KMS-11 (cell line): ENCODE measurements around the gene ADGRF4.

Experiments used
- H2AFZ ChIP-seq: fragments of 200-600 bp; sonication (generic); 2 replicates; pipeline ENCODE4 v1.6.1; 2016; ENCODE audit warnings: antibody characterized with exemption, mixed run types, low read depth
- H3K27ac ChIP-seq: fragments of 200-600 bp; sonication (generic); 2 replicates; pipeline ENCODE4 v1.6.1; 2016; ENCODE audit warnings: mild to moderate bottlenecking, mixed run types
- H3K27me3 ChIP-seq: fragments of 200-600 bp; sonication (generic); 2 replicates; pipeline ENCODE4 v1.6.1; 2017; ENCODE audit warnings: mild to moderate bottlenecking, low read depth, mixed run types, moderate library complexity; ENCODE audit not compliant: insufficient read depth
- H3K36me3 ChIP-seq: fragments of 200-600 bp; sonication (generic); 2 replicates; pipeline ENCODE4 v1.6.1; 2017; ENCODE audit warnings: mild to moderate bottlenecking, mixed run types; ENCODE audit not compliant: insufficient read depth
- H3K4me1 ChIP-seq: fragments of 200-600 bp; sonication (generic); 2 replicates; pipeline ENCODE4 v1.6.1; 2016; ENCODE audit warnings: mild to moderate bottlenecking, low read depth, mixed run types; ENCODE audit not compliant: poor library complexity, severe bottlenecking
- H3K4me2 ChIP-seq: fragments of 200-600 bp; sonication (generic); 2 replicates; pipeline ENCODE4 v1.7.0; 2016; ENCODE audit warnings: mild to moderate bottlenecking, mixed run types
- H3K4me3 ChIP-seq: fragments of 200-600 bp; sonication (generic); IDR thresholded peaks from 2 replicates; pipeline ENCODE4 v1.6.1; 2017; ENCODE audit warnings: low read depth, low read length, mixed read lengths; ENCODE audit not compliant: insufficient read depth
- H3K79me2 ChIP-seq: fragments of 200-600 bp; sonication (generic); 2 replicates; pipeline ENCODE4 v1.6.1; 2016; ENCODE audit warnings: low read depth, mixed run types; ENCODE audit not compliant: insufficient read depth
- H3K9ac ChIP-seq: fragments of 200-600 bp; sonication (generic); 2 replicates; pipeline ENCODE4 v1.6.1; 2016; ENCODE audit warnings: mild to moderate bottlenecking, mixed run types
- H4K20me1 ChIP-seq: fragments of 200-600 bp; sonication (generic); 2 replicates; pipeline ENCODE4 v1.6.1; 2016; ENCODE audit warnings: mild to moderate bottlenecking, mixed run types; ENCODE audit not compliant: insufficient read depth
- CTCF ChIP-seq: fragments of 200-600 bp; sonication (generic); conservative IDR thresholded peaks from 2 replicates; pipeline ENCODE4 v1.6.1; 2017; ENCODE audit warnings: low read depth, mild to moderate bottlenecking, antibody characterized with exemption, low read length, moderate library complexity, mixed read lengths

The ADGRF4 gene

GRCh38 chr6:47686411-47686810, 12.0 kb upstream of the ADGRF4 start:
- Histone ChIP-seq H3K4me3 (no peak overlapping the region), H4K20me1 (no peaks in the 10 kb centered on the region), H3K27ac (no peak overlapping the region), H3K9ac (no peak overlapping the region), H3K4me2 (no peak overlapping the region), H2AFZ (no peak overlapping the region), H3K4me1 (no peaks in the 10 kb centered on the region), H3K27me3 (no peaks in the 10 kb centered on the region), H3K36me3 (no peaks in the 10 kb centered on the region), H3K79me2 (no peaks in the 10 kb centered on the region)
- no peak for TF ChIP-seq CTCF

- Histone ChIP-seq H3K27ac (no peak overlapping the region), H2AFZ (no peak overlapping the region), H4K20me1 (no peaks in the 10 kb centered on the region), H3K9ac (no peak overlapping the region), H3K4me3 (no peak overlapping the region), H3K36me3 (no peaks in the 10 kb centered on the region), H3K79me2 (no peaks in the 10 kb centered on the region), H3K27me3 (no peaks in the 10 kb centered on the region), H3K4me1 (no peaks in the 10 kb centered on the region), H3K4me2 (no peak overlapping the region)
- TF ChIP-seq CTCF = no peak
Measured at GRCh38 chr6:47687432-47687831, 10.9 kb upstream of the ADGRF4 start.

DNA sequence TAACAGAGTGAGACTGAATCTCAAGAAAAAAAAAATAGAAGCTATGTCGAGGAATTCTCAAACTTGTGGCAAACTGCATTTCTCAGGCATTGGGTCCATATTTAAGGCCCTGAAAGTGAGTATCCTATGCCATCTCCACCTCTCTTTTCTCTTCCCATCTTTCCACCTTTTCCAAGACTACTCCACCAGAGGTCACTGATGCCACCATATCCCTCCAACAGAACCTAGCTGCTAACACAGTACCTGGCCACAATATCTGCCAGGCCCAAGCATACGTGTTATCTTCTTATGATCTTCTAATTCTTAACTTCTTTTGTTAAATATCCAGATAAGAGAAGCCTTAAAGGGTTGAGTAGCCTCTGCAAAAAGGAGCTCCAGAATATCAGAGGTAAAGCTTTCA, 8.2 kb upstream of the ADGRF4 start:
- no peaks in the 10 kb centered on the region for H3K79me2 ChIP-seq
- H3K27me3 ChIP-seq = no peaks in the 10 kb centered on the region

DNA sequence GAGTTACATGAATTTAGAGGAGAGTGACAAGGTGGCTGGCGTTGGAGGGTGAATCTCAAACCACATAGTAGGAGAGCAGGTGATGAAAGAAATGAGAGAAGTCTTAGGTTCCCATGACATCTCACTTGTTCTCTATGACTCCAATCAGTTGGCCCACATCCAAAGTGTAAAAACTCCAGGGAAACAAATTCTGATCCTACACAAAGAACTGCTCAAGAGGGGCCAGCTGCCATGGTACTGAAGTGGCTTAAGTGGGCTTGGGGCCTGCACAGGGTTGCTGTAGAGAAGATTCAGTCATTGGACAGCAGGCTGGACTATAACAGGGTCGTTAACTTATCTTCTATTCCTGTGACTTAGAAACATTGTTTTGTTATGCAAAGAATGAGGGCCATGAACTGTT, 7.6 kb upstream of the ADGRF4 start:
- Histone ChIP-seq H3K27me3 (no peaks in the 10 kb centered on the region), H3K9ac (no peak overlapping the region), H3K4me1 (no peaks in the 10 kb centered on the region), H3K4me2 (no peak overlapping the region), H3K4me3 (no peak overlapping the region), H4K20me1 (no peaks in the 10 kb centered on the region), H2AFZ (no peak overlapping the region), H3K36me3 (no peaks in the 10 kb centered on the region), H3K27ac (no peak overlapping the region), H3K79me2 (no peaks in the 10 kb centered on the region)
- TF ChIP-seq CTCF = no peak

More for the DNA sequence above, 8.2 kb upstream of the ADGRF4 start:
- Histone ChIP-seq H3K36me3 (no peaks in the 10 kb centered on the region), H3K27ac (no peak overlapping the region), H3K4me2 (no peak overlapping the region), H2AFZ (no peak overlapping the region), H4K20me1 (no peaks in the 10 kb centered on the region), H3K9ac (no peak overlapping the region), H3K4me3 (no peak overlapping the region), H3K4me1 (no peaks in the 10 kb centered on the region)
- TF ChIP-seq CTCF = no peak

- Histone ChIP-seq H3K36me3 (no peaks in the 10 kb centered on the region), H2AFZ (no peak overlapping the region), H3K27ac (no peak overlapping the region), H3K9ac (no peak overlapping the region), H3K79me2 (no peaks in the 10 kb centered on the region), H4K20me1 (no peaks in the 10 kb centered on the region), H3K4me3 (no peak overlapping the region), H3K27me3 (no peaks in the 10 kb centered on the region), H3K4me2 (no peak overlapping the region), H3K4me1 (no peaks in the 10 kb centered on the region)
- no peak for TF ChIP-seq CTCF
Measured at GRCh38 chr6:47697925-47698324, 455 bp upstream of the ADGRF4 start.
